ENCODE data around the gene CHD8. TPM values are rescaled to one million over a fixed set of nuclear protein-coding genes. Genes with fewer than 3 reads are reported as not detected.

The CHD8 gene
- total and polyA plus RNA-seq, 2 of the 13 experiments (the other 11 are each of a cell fraction or from before 2014, with no cell fraction given), result 35.1 to 79.6 TPM

GRCh38 chr14:21476523-21476924, 20.6 kb upstream of the CHD8 start (continued):
- TF ChIP-seq DNMT3B (CRISPR knock-in tag; conservative IDR thresholded peaks at IDR 0.05) (no peak), ZNF773 (CRISPR knock-in tag; IDR thresholded peaks at IDR 0.05; ENCODE audit: borderline replicate concordance) (no peak), BRD4 (CRISPR knock-in tag; IDR thresholded peaks at IDR 0.05) (no peak), ZNF468 (CRISPR knock-in tag; IDR thresholded peaks at IDR 0.05) (no peak), ZNF253 (CRISPR knock-in tag; IDR thresholded peaks at IDR 0.05; ENCODE audit: borderline replicate concordance) (no peak), SOX6 (IDR thresholded peaks at IDR 0.05) (no peak), SOX6 (CRISPR knock-in tag; IDR thresholded peaks at IDR 0.05) (no peak), ZNF580 (CRISPR knock-in tag; IDR thresholded peaks at IDR 0.05; ENCODE audit: borderline replicate concordance, low read depth) (0 out of 2 replicates have a peak, but pooled peaks have one; percentile 37), ZBTB49 (CRISPR knock-in tag; IDR thresholded peaks at IDR 0.05; ENCODE audit: borderline replicate concordance) (peak; percentile 89; the same call in 1 of the 2 replicates), ZNF574 (CRISPR knock-in tag; IDR thresholded peaks at IDR 0.05) (peak; percentile 98), RCOR2 (CRISPR knock-in tag; IDR thresholded peaks at IDR 0.05) (no peak), RBFOX2 (IDR thresholded peaks at IDR 0.05; ENCODE audit: low read depth, low read length) (no peak), ZNF644 (CRISPR knock-in tag; IDR thresholded peaks at IDR 0.05; ENCODE audit: low read depth) (no peak), HIVEP1 (CRISPR knock-in tag; IDR thresholded peaks at IDR 0.05) (no peak), ZNF282 (IDR thresholded peaks at IDR 0.05; ENCODE audit: partially characterized antibody) (no peak), ARNT (IDR thresholded peaks at IDR 0.05) (no peak), NRL (CRISPR knock-in tag; IDR thresholded peaks at IDR 0.05; ENCODE audit: borderline replicate concordance) (no peak), ARID3A (IDR thresholded peaks at IDR 0.05; ENCODE audit: low read depth, low read length) (0 out of 2 replicates have a peak, but pooled peaks have one; percentile 55), IRF1 (CRISPR knock-in tag; IDR thresholded peaks at IDR 0.05; ENCODE audit: low read depth) (no peak), MNT (IDR thresholded peaks at IDR 0.05) (no peak), ETV6 (CRISPR knock-in tag; conservative IDR thresholded peaks at IDR 0.05) (0 out of 2 replicates have a peak, but pooled peaks have one; percentile 54)
